ENCODE measurements around the gene ADSS1.

The ADSS1 gene

DNA sequence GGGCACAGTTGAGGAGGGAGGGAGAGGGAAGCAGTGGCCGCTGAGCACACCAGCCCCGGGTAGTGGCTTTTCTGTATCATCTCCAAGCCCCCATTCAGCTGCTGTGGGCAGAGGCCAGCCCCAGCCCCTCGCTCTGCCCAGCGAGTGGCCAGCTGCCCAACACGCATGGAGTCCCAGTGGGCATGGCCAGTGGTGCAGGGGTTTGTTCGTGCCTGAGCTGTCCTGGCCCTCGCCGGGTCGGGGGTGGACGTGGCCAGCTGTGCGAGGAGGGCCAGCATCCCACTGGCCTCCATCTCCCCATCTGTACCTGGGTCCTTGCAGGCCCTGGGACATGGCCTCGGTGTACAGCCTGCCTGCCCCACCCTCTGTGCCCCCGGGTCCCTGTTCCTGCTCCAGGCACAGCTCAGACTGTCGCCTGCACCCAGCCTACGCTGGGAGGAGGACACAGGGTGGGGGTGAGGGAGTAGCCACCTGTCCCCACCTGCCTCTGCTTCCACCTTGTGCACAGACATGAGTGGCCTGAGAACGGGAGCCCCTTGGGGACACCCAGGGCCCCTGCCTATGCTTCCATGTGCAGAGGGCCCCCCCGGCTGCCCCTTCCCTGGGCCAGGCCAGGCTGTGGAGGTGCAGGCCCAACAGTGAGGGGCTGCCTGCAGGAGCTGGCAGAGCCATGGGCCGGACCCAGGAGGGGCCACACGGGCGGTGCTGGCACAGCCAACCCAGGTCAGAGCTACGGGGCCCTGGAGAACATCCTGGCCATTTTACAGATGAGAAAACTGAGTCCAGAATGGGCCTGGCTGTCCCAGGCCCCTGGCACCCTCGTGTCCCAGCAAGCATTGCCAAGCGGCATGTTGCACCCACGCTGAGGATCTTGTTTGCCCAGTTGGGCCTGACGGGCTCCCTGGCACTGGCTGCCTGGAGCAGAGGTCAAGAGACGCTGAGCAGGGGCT, 30.3 kb upstream of the ADSS1 start:
- no peak for DNase-seq
- Histone ChIP-seq H3K4me3 (ENCODE audit: low read depth, low read length) (no peak overlapping the region), H3K36me3 (peaks cover 29% of the 10 kb centered on the region), H3K9me3 (ENCODE audit: severe bottlenecking) (no peaks in the 10 kb centered on the region), H3K27me3 (ENCODE audit: insufficient read depth, low read depth, severe bottlenecking) (no peaks in the 10 kb centered on the region), H3K27ac (0 out of 2 replicates have a peak overlapping the region, but pooled peaks have one; percentile 45)
- no peak for TF ChIP-seq CTCF (IDR thresholded peaks at IDR 0.05; ENCODE audit: low read depth, low read length)

GRCh38 chr14:104694475-104694950, 29.5 kb upstream of the ADSS1 start:
- H3K36me3 ChIP-seq, result peaks cover 29% of the 10 kb centered on the region
- H3K27me3 ChIP-seq (ENCODE audit: insufficient read depth, low read depth, severe bottlenecking), result no peaks in the 10 kb centered on the region
- no peak for DNase-seq

DNA sequence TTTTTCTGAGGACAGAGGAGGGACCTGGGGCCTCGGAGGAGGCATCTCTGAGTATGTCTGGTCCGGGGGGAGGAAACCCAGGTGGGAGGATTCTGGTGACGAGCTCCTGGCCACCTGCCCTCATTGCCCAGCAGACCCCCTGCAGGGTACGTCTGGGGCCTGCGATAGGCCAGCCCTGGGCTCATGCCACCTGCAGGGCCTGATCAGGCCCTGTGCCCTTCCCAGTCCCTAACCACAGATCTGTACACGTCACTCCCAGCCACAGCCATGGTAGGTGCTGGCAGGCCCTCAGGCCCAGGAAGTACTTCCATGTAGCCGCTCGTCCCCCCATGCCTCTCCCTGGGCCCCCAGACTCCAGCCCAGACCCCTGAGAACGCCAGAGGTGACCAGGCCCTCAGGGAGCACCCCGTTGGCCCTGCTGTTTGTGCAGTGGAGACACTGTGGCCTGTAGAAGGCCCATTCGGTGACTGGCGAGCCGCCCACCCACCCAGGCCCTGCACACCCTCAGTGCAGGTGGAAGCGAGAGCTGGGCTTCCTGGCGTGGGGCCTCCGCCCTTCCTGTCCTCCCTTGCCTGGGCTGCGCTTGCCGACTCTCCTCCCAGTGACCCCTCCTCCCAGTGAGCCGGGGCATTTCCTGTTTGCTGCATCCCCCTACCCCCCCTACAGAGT, 28.9 kb upstream of the ADSS1 start:
- DNase-seq, result no peak
- Histone ChIP-seq H3K27me3 (ENCODE audit: insufficient read depth, low read depth, severe bottlenecking) (no peaks in the 10 kb centered on the region), H3K9me3 (ENCODE audit: severe bottlenecking) (no peaks in the 10 kb centered on the region), H3K27ac (peak overlapping the region; percentile 45; the same call in 1 of the 2 replicates), H3K4me3 (ENCODE audit: low read depth, low read length) (no peak overlapping the region), H3K36me3 (peaks cover 29% of the 10 kb centered on the region)
- no peak for TF ChIP-seq CTCF (IDR thresholded peaks at IDR 0.05; ENCODE audit: low read depth, low read length)

More at GRCh38 chr14:104694475-104694950, 29.5 kb upstream of the ADSS1 start:
- Histone ChIP-seq H3K9me3 (ENCODE audit: severe bottlenecking) (no peaks in the 10 kb centered on the region), H3K4me3 (ENCODE audit: low read depth, low read length) (no peak overlapping the region), H3K27ac (peak overlapping the region; percentile 45)
- TF ChIP-seq CTCF (IDR thresholded peaks at IDR 0.05; ENCODE audit: low read depth, low read length), result no peak

DNA sequence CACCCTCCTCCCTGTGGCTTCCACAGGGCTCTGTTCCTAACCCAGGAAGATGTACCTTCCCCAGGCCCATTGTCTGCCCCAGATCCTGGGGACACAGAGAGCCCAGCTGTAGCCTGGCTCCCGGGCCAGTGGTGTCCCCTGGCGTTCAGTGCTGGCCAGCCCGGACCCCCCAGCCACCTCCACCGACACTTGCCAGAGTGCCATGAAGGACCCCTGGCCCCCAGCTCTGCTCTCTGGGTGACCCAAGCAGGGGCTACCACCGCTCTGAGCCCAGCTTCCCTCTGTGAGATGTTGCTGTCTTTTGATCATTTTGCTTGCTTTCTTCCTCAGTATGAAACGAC, 28.4 kb upstream of the ADSS1 start:
- no peaks in the 10 kb centered on the region for H3K9me3 ChIP-seq (ENCODE audit: severe bottlenecking)
- H3K27ac ChIP-seq, result no peak overlapping the region
- peaks cover 29% of the 10 kb centered on the region for H3K36me3 ChIP-seq
- TF ChIP-seq CTCF (IDR thresholded peaks at IDR 0.05; ENCODE audit: low read depth, low read length), result no peak
- H3K4me3 ChIP-seq (ENCODE audit: low read depth, low read length), result no peak overlapping the region
- H3K27me3 ChIP-seq (ENCODE audit: insufficient read depth, low read depth, severe bottlenecking), result no peaks in the 10 kb centered on the region
- DNase-seq, result no peak

DNA sequence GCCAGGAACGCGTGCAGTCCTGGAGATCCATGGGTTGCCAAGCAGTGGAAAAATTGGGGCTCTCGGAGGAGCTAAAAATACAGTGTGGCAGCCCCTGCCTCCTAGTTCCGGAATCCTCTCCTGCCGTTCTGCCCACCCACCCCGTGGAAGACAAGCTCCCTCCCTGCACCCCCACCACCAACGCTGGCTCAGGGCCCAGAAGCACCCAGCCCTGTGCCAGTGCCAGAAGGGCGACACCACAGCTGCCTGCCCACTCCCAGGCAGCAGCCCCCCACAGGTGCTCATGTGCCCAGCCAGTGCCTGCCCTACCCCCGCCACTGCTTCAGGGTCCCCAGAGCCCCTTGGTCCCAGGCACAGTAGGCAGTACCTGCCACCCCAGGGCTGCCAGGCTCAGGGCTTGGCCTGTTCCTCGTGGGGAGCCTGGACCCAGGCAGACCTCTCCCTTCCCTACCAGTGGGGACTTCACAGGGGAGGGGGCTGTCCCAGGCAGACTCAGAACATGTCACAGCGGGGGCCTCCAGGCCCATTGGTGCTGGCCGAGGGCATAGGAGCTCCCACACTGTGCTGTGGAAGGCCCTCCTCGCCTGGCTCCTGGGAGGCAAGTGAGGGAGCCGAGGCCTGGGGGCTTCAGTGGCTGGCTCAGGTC, 27.2 kb upstream of the ADSS1 start:
- no peak overlapping the region for H3K27ac ChIP-seq
- H3K9me3 ChIP-seq (ENCODE audit: severe bottlenecking), result no peaks in the 10 kb centered on the region
- H3K27me3 ChIP-seq (ENCODE audit: insufficient read depth, low read depth, severe bottlenecking), result no peaks in the 10 kb centered on the region
- peaks cover 20% of the 10 kb centered on the region for H3K36me3 ChIP-seq
- H3K4me3 ChIP-seq (ENCODE audit: low read depth, low read length), result no peak overlapping the region
- DNase-seq, result no peak
- no peak for TF ChIP-seq CTCF (IDR thresholded peaks at IDR 0.05; ENCODE audit: low read depth, low read length)

Data from WERI-Rb-1 (cell line).